Nephron progenitor cell (in vitro differentiated cells): ENCODE data around the gene SLC22A14.

Experiments
- DNase-seq: peaks from one replicate; pipeline ENCODE4 v3.0.0; 2021
- H3K27ac Mint-ChIP-seq: 2 replicates; pipeline ENCODE4 v1.8.0; 2021; ENCODE audit warnings: mild to moderate bottlenecking, moderate library complexity, mixed read lengths
- H3K27me3 Mint-ChIP-seq: 2 replicates; pipeline ENCODE4 v1.8.0; 2021; ENCODE audit warnings: mild to moderate bottlenecking, low read depth, mixed read lengths; ENCODE audit not compliant: poor library complexity
- H3K36me3 Mint-ChIP-seq: 2 replicates; pipeline ENCODE4 v1.8.0; 2021; ENCODE audit warnings: low read depth, mixed read lengths
- H3K4me1 Mint-ChIP-seq: 2 replicates; pipeline ENCODE4 v1.8.0; 2021; ENCODE audit warnings: mixed read lengths
- H3K4me3 Mint-ChIP-seq: 2 replicates; pipeline ENCODE4 v1.8.0; 2021; ENCODE audit warnings: mild to moderate bottlenecking, moderate library complexity, mixed read lengths
- H3K9me3 Mint-ChIP-seq: 2 replicates; pipeline ENCODE4 v1.8.0; 2021; ENCODE audit warnings: mild to moderate bottlenecking, moderate library complexity, mixed read lengths
- TF ChIP-seq, protein P1 (sequence below): fragments of 200-600 bp; sonication (generic); IDR thresholded peaks from 2 replicates; pipeline ENCODE4 v1.5.0; 2021; ENCODE audit warnings: antibody characterized with exemption

Gene SLC22A14

GRCh38 chr3:38257583-38257982 lies 24.5 kb upstream of the SLC22A14 start:
- TF ChIP-seq, protein P1, sequence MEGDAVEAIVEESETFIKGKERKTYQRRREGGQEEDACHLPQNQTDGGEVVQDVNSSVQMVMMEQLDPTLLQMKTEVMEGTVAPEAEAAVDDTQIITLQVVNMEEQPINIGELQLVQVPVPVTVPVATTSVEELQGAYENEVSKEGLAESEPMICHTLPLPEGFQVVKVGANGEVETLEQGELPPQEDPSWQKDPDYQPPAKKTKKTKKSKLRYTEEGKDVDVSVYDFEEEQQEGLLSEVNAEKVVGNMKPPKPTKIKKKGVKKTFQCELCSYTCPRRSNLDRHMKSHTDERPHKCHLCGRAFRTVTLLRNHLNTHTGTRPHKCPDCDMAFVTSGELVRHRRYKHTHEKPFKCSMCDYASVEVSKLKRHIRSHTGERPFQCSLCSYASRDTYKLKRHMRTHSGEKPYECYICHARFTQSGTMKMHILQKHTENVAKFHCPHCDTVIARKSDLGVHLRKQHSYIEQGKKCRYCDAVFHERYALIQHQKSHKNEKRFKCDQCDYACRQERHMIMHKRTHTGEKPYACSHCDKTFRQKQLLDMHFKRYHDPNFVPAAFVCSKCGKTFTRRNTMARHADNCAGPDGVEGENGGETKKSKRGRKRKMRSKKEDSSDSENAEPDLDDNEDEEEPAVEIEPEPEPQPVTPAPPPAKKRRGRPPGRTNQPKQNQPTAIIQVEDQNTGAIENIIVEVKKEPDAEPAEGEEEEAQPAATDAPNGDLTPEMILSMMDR, result no peak
- H3K36me3 Mint-ChIP-seq, result peaks cover 49% of the 10 kb centered on the region
- no peaks in the 10 kb centered on the region for H3K27me3 Mint-ChIP-seq
- H3K9me3 Mint-ChIP-seq, result peaks cover 4% of the 10 kb centered on the region
- H3K27ac Mint-ChIP-seq, result no peak overlapping the region
- H3K4me3 Mint-ChIP-seq, result no peak overlapping the region
- no peaks in the 10 kb centered on the region for H3K4me1 Mint-ChIP-seq
- DNase-seq, result no peak

GRCh38 chr3:38260474-38260873 lies 21.6 kb upstream of the SLC22A14 start:
- no peak overlapping the region for H3K4me3 Mint-ChIP-seq
- no peak overlapping the region for H3K27ac Mint-ChIP-seq
- TF ChIP-seq, protein P1, result no peak
- no peak for DNase-seq
- peaks cover 21% of the 10 kb centered on the region for H3K36me3 Mint-ChIP-seq
- H3K9me3 Mint-ChIP-seq, result peaks cover 4% of the 10 kb centered on the region
- H3K27me3 Mint-ChIP-seq, result no peaks in the 10 kb centered on the region
- H3K4me1 Mint-ChIP-seq, result peaks cover 13% of the 10 kb centered on the region

GRCh38 chr3:38264353-38264771 lies 17.7 kb upstream of the SLC22A14 start:
- Mint-ChIP-seq H3K27ac (no peak overlapping the region), H3K4me3 (no peak overlapping the region), H3K4me1 (peaks cover 13% of the 10 kb centered on the region), H3K27me3 (no peaks in the 10 kb centered on the region), H3K36me3 (peaks cover 11% of the 10 kb centered on the region), H3K9me3 (peaks cover 4% of the 10 kb centered on the region)
- TF ChIP-seq, protein P1, result no peak
- DNase-seq, result no peak

DNA sequence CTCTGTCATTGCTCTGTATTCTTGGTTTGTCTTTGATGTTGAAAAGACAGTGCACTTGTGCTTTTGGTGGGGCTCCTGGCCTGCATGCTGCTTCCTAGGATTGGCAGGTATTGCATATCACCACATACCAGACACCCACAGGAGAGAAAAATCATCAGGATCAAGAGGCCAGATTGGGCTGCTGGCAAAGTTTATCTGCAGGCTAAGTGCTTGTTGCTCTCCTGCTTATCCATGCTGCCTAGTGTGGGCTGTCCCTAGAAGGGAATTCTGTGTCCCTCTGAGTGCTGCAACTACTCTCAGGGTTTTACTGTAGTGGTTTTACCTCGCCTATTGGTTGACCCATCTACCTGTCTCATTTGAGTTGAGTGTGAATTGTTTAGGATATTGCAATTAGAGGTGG lies 17.3 kb upstream of the SLC22A14 start:
- TF ChIP-seq, protein P1, result no peak
- H3K4me3 Mint-ChIP-seq, result no peak overlapping the region
- peaks cover 13% of the 10 kb centered on the region for H3K4me1 Mint-ChIP-seq
- no peak for DNase-seq
- peaks cover 4% of the 10 kb centered on the region for H3K9me3 Mint-ChIP-seq
- H3K36me3 Mint-ChIP-seq, result peaks cover 11% of the 10 kb centered on the region
- H3K27me3 Mint-ChIP-seq, result no peaks in the 10 kb centered on the region
- H3K27ac Mint-ChIP-seq, result no peak overlapping the region

DNA sequence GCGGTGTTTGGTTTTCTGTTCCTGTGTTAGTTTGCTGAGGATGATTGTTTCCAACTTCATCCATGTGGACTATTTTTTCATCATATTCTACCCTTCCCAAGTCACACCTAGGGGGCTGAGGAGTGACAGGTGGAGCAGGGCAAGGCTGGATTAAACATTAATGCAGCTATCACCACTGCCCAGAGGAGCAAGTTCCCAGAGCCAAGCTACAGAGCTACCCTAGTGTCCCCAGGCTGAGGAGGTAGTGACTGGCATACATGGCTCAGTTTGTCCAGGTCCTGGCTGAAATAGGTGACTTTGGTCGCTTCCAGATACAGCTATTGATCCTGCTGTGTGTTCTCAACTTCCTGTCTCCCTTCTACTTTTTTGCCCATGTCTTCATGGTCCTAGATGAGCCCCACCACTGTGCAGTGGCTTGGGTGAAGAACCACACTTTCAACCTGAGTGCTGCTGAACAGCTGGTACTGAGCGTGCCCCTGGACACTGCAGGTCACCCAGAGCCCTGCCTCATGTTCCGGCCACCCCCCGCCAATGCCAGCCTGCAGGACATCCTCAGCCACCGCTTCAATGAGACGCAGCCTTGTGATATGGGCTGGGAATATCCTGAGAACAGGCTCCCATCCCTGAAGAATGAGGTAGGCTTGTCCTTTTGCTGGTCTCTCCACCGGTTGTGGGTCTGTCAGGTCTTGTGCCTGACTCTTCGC lies 16.3 kb upstream of the SLC22A14 start, which contains the start of gene SLC22A13:
Gene SLC22A13 (plus strand): TSS at position 209 of the 704 bp plus-strand sequence. CDS start 49 bp downstream, at position 258.
- H3K36me3 Mint-ChIP-seq, result peaks cover 7% of the 10 kb centered on the region

More for the DNA sequence above, 16.3 kb upstream of the SLC22A14 start, which contains the start of gene SLC22A13:
- H3K9me3 Mint-ChIP-seq, result peaks cover 4% of the 10 kb centered on the region
- peaks cover 13% of the 10 kb centered on the region for H3K4me1 Mint-ChIP-seq
- peaks cover 3% of the 10 kb centered on the region for H3K27me3 Mint-ChIP-seq
- no peak within 1 kb of the TSS for H3K27ac Mint-ChIP-seq
- H3K4me3 Mint-ChIP-seq, result no peak within 1 kb of the TSS
- DNase-seq, result no peak
- TF ChIP-seq, protein P1, result no peak
